HepG2 (cell line): ENCODE data around the gene LZTS2. TPM values are rescaled to one million over a fixed set of nuclear protein-coding genes. Genes with fewer than 3 reads are reported as not detected.

Experiments used
- AKAP8 ChIP-seq: sonication (generic); formaldehyde crosslinking; IDR thresholded peaks from 2 replicates; pipeline ENCODE4 v1.5.1; 2020; ENCODE audit warnings: mild to moderate bottlenecking, missing genetic modification reagents
- CREM ChIP-seq, 2 experiments: sonication (generic) in 1 of 2; formaldehyde crosslinking in 1 of 2; IDR thresholded peaks; 2 replicates each; pipeline versions ENCODE4 v1.4.0 to v1.6.1; 2016 to 2020; ENCODE audit warnings: antibody characterized with exemption in 1 of 2, mild to moderate bottlenecking in 1 of 2, missing genetic modification reagents in 1 of 2
- EZH2 ChIP-seq: conservative IDR thresholded peaks from 2 replicates; pipeline ENCODE4 v1.6.1; 2012; ENCODE audit warnings: mild to moderate bottlenecking, low read depth, low read length, moderate library complexity
- HDAC1 ChIP-seq: sonication (generic); formaldehyde crosslinking; IDR thresholded peaks from 2 replicates; pipeline ENCODE4 v1.5.1; 2020; ENCODE audit warnings: mild to moderate bottlenecking, missing genetic modification reagents
- HMG20A ChIP-seq: IDR thresholded peaks from 2 replicates; pipeline ENCODE4 v1.6.1; 2016; ENCODE audit warnings: borderline replicate concordance
- NCOA2 ChIP-seq: sonication (generic); formaldehyde crosslinking; IDR thresholded peaks from 2 replicates; pipeline ENCODE4 v1.8.0; 2022; ENCODE audit warnings: inconsistent platforms
- SP5 ChIP-seq: IDR thresholded peaks from 2 replicates; pipeline ENCODE4 v1.6.1; 2016; ENCODE audit warnings: low read depth, borderline replicate concordance
- ZFP36L2 ChIP-seq: sonication (generic); formaldehyde crosslinking; IDR thresholded peaks from 2 replicates; pipeline ENCODE4 v1.4.0; 2020; ENCODE audit warnings: missing genetic modification reagents
- ZNF138 ChIP-seq: sonication (generic); formaldehyde crosslinking; IDR thresholded peaks from 2 replicates; pipeline ENCODE4 v1.5.0; 2020; ENCODE audit warnings: mild to moderate bottlenecking, low read depth, missing genetic modification reagents
- ZNF234 ChIP-seq: sonication (generic); formaldehyde crosslinking; conservative IDR thresholded peaks from 2 replicates; pipeline ENCODE4 v1.5.1; 2020; ENCODE audit warnings: mild to moderate bottlenecking, missing genetic modification reagents
- ZNF251 ChIP-seq: sonication (generic); formaldehyde crosslinking; IDR thresholded peaks from 2 replicates; pipeline ENCODE4 v1.9.0; 2021; ENCODE audit warnings: mild to moderate bottlenecking, missing genetic modification reagents
- ZNF331 ChIP-seq: sonication (generic); formaldehyde crosslinking; IDR thresholded peaks from 2 replicates; pipeline ENCODE4 v1.4.0; 2020; ENCODE audit warnings: missing genetic modification reagents
- ZNF383 ChIP-seq: sonication (generic); formaldehyde crosslinking; IDR thresholded peaks from 2 replicates; pipeline ENCODE4 v1.4.0; 2020; ENCODE audit warnings: missing genetic modification reagents, mild to moderate bottlenecking, borderline replicate concordance
- ZNF44 ChIP-seq: sonication (generic); formaldehyde crosslinking; IDR thresholded peaks from 2 replicates; pipeline ENCODE4 v1.5.1; 2020; ENCODE audit warnings: mild to moderate bottlenecking, missing genetic modification reagents
- ZNF549 ChIP-seq: sonication (generic); formaldehyde crosslinking; IDR thresholded peaks from 2 replicates; pipeline ENCODE4 v1.5.0; 2020; ENCODE audit warnings: missing genetic modification reagents
- ZNF83 ChIP-seq: sonication (generic); formaldehyde crosslinking; IDR thresholded peaks from 2 replicates; pipeline ENCODE4 v1.4.0; 2020; ENCODE audit warnings: missing genetic modification reagents, mild to moderate bottlenecking, borderline replicate concordance
- ZNF878 ChIP-seq: sonication (generic); formaldehyde crosslinking; IDR thresholded peaks from 2 replicates; pipeline ENCODE4 v1.8.1; 2023; ENCODE audit warnings: mild to moderate bottlenecking, missing genetic modification reagents, moderate library complexity
- polyA plus RNA-seq, 8 experiments: library from polyadenylated mRNA; depleted of rRNA in 3 of 8; stranded (reverse) in 7 of 8; unstranded in 1 of 8; fragments of >200 nt; fragmentation: Illumina TruSeq in 4 of 8; extraction: Trizol in 4 of 8; gene quantifications; 2 replicates each; pipeline versions ENCODE4 v1.2.1 to v1.2.3, GENCODE V29; 2011 to 2016; ENCODE audit warnings: low read depth in 4 of 8, missing spikeins in 1 of 8, mixed read lengths in 1 of 8; ENCODE audit not compliant: insufficient read depth in 1 of 8
- total RNA-seq, 5 experiments: library from RNA; depleted of rRNA; stranded (reverse); fragments of >200 nt; fragmentation: Illumina TruSeq; extraction: Trizol; gene quantifications; 2 replicates each; pipeline ENCODE4 v1.2.3, GENCODE V29; 2016; ENCODE audit warnings: low read depth in 1 of 5
- TF ChIP-seq, protein P1 (sequence below): sonication (generic); formaldehyde crosslinking; IDR thresholded peaks from 2 replicates; pipeline ENCODE4 v1.4.0; 2020; ENCODE audit warnings: missing genetic modification reagents
- TF ChIP-seq, protein P2 (sequence below): sonication (generic); formaldehyde crosslinking; IDR thresholded peaks from 2 replicates; pipeline ENCODE4 v1.4.0; 2020; ENCODE audit warnings: missing genetic modification reagents
- TF ChIP-seq, protein P3 (sequence below): sonication (generic); formaldehyde crosslinking; IDR thresholded peaks from 2 replicates; pipeline ENCODE4 v1.4.0; 2020; ENCODE audit warnings: missing genetic modification reagents, borderline replicate concordance

The LZTS2 gene
- total and polyA plus RNA-seq, 2 of the 13 experiments (the other 11 are each of a cell fraction or from before 2014, with no cell fraction given): 43.6 to 65.6 TPM

DNA sequence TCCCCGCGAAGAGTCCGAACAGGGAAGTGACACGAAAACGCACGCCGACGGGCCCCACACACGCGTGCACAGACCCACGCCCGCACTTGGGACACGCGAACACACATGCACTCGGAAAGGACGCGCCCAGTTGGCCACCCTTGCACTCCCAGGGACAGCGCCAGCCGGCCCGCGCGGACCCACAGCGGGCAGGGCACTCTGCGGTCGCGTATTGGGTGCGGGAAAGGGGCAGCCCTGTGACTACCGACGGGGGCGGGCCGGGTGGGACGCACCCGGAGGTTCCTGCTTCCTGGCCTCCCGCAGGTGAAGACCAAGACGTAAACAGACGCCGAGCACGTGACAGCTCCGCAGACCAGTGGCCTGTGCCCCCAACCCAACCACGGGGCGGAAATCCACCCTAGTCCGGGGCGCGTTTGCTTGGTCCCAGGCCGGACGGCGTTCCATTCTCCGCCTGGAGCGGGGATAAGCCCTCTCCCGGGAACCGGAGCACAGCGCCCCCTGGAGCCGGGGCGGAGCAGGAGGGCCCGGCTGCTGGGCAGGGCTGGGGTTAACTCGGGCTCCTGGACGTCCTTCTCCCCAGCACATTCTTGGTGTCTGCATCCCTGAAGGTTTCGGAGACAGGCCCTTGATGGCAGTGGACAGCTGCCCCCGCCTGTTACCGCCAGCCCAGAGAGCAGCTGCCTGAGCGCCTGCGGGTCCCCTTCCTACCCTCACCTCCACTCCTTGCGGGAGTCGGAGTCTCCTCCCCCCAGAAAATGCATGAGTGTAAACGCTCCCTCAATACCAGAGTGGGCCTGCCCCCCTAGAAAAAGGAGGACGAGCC lies 2.0 kb upstream of the LZTS2 start (continued):
- TF ChIP-seq, protein P1, sequence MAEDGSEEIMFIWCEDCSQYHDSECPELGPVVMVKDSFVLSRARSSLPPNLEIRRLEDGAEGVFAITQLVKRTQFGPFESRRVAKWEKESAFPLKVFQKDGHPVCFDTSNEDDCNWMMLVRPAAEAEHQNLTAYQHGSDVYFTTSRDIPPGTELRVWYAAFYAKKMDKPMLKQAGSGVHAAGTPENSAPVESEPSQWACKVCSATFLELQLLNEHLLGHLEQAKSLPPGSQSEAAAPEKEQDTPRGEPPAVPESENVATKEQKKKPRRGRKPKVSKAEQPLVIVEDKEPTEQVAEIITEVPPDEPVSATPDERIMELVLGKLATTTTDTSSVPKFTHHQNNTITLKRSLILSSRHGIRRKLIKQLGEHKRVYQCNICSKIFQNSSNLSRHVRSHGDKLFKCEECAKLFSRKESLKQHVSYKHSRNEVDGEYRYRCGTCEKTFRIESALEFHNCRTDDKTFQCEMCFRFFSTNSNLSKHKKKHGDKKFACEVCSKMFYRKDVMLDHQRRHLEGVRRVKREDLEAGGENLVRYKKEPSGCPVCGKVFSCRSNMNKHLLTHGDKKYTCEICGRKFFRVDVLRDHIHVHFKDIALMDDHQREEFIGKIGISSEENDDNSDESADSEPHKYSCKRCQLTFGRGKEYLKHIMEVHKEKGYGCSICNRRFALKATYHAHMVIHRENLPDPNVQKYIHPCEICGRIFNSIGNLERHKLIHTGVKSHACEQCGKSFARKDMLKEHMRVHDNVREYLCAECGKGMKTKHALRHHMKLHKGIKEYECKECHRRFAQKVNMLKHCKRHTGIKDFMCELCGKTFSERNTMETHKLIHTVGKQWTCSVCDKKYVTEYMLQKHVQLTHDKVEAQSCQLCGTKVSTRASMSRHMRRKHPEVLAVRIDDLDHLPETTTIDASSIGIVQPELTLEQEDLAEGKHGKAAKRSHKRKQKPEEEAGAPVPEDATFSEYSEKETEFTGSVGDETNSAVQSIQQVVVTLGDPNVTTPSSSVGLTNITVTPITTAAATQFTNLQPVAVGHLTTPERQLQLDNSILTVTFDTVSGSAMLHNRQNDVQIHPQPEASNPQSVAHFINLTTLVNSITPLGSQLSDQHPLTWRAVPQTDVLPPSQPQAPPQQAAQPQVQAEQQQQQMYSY (CRISPR knock-in tag): peak; percentile 44; the same call in 1 of the 2 replicates
- TF ChIP-seq ZNF83 (CRISPR knock-in tag): no peak
- no peak for TF ChIP-seq ZNF549 (CRISPR knock-in tag)
- TF ChIP-seq ZNF234: no peak
- TF ChIP-seq, protein P2, sequence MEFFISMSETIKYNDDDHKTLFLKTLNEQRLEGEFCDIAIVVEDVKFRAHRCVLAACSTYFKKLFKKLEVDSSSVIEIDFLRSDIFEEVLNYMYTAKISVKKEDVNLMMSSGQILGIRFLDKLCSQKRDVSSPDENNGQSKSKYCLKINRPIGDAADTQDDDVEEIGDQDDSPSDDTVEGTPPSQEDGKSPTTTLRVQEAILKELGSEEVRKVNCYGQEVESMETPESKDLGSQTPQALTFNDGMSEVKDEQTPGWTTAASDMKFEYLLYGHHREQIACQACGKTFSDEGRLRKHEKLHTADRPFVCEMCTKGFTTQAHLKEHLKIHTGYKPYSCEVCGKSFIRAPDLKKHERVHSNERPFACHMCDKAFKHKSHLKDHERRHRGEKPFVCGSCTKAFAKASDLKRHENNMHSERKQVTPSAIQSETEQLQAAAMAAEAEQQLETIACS: no peak
- TF ChIP-seq ZNF878 (CRISPR knock-in tag): no peak
- no peak for TF ChIP-seq HMG20A (CRISPR knock-in tag)
- no peak; the same call in none of the 2 replicates for TF ChIP-seq AKAP8
- TF ChIP-seq NCOA2: 0 out of 2 replicates have a peak, but pooled peaks have one; percentile 16
- no peak for TF ChIP-seq ZNF44 (CRISPR knock-in tag)
- peak; percentile 9; the same call in 1 of the 2 replicates for TF ChIP-seq ZNF331 (CRISPR knock-in tag)
- TF ChIP-seq, protein P3, sequence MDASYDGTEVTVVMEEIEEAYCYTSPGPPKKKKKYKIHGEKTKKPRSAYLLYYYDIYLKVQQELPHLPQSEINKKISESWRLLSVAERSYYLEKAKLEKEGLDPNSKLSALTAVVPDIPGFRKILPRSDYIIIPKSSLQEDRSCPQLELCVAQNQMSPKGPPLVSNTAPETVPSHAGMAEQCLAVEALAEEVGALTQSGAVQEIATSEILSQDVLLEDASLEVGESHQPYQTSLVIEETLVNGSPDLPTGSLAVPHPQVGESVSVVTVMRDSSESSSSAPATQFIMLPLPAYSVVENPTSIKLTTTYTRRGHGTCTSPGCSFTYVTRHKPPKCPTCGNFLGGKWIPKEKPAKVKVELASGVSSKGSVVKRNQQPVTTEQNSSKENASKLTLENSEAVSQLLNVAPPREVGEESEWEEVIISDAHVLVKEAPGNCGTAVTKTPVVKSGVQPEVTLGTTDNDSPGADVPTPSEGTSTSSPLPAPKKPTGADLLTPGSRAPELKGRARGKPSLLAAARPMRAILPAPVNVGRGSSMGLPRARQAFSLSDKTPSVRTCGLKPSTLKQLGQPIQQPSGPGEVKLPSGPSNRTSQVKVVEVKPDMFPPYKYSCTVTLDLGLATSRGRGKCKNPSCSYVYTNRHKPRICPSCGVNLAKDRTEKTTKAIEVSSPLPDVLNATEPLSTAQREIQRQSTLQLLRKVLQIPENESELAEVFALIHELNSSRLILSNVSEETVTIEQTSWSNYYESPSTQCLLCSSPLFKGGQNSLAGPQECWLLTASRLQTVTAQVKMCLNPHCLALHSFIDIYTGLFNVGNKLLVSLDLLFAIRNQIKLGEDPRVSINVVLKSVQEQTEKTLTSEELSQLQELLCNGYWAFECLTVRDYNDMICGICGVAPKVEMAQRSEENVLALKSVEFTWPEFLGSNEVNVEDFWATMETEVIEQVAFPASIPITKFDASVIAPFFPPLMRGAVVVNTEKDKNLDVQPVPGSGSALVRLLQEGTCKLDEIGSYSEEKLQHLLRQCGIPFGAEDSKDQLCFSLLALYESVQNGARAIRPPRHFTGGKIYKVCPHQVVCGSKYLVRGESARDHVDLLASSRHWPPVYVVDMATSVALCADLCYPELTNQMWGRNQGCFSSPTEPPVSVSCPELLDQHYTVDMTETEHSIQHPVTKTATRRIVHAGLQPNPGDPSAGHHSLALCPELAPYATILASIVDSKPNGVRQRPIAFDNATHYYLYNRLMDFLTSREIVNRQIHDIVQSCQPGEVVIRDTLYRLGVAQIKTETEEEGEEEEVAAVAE: no peak; the same call in 1 of the 2 replicates
- TF ChIP-seq EZH2: no peak
- TF ChIP-seq SP5 (CRISPR knock-in tag): no peak; the same call in 1 of the 2 replicates
- TF ChIP-seq ZFP36L2 (CRISPR knock-in tag): no peak
- 0 out of 2 replicates have a peak, but pooled peaks have one; percentile 44 for TF ChIP-seq HDAC1 (CRISPR knock-in tag)
- TF ChIP-seq ZNF138 (CRISPR knock-in tag): no peak
- no peak for TF ChIP-seq ZNF251 (CRISPR knock-in tag)
- TF ChIP-seq CREM (IDR thresholded peaks at IDR 0.05): no peak
- TF ChIP-seq CREM (CRISPR knock-in tag; IDR thresholded peaks at IDR 0.05): no peak
- no peak for TF ChIP-seq ZNF383 (CRISPR knock-in tag)
